HEK293T (cell line): ENCODE results near the gene SARS1.

Experiments
- CTCF ChIA-PET: fragments of 350-600 bp; formaldehyde crosslinking; extraction: SDS; loops from one replicate; lab custom pipeline; 2021; ENCODE audit warnings: antibody characterized with exemption, inconsistent platforms; lab: Yijun Ruan, JAX
- POLR2A ChIA-PET: fragments of 350-600 bp; formaldehyde crosslinking; extraction: SDS; loops from one replicate; lab custom pipeline; 2020; ENCODE audit warnings: antibody characterized with exemption, inconsistent platforms; lab: Yijun Ruan, JAX
- DNase-seq: peaks from one replicate; pipeline ENCODE4 v3.0.0; 2012; ENCODE audit warnings: mixed read lengths; ENCODE audit errors: extremely low spot score
- ARNT ChIP-seq: fragments of 450-650 bp; IDR thresholded peaks from 2 replicates; pipeline ENCODE4 v1.6.1; 2017; ENCODE audit warnings: mild to moderate bottlenecking
- BHLHE40 ChIP-seq: fragments of 450-650 bp; IDR thresholded peaks from 2 replicates; pipeline ENCODE4 v1.6.1; 2016; ENCODE audit warnings: mild to moderate bottlenecking, moderate library complexity, borderline replicate concordance
- CTBP1 ChIP-seq: fragments of 450-650 bp; IDR thresholded peaks from 2 replicates; pipeline ENCODE4 v1.6.1; 2016; ENCODE audit warnings: borderline replicate concordance
- ELF4 ChIP-seq: fragments of 450-650 bp; IDR thresholded peaks from 2 replicates; pipeline ENCODE4 v1.6.1; 2017; ENCODE audit warnings: antibody characterized with exemption
- FOXA1 ChIP-seq: fragments of 450-650 bp; IDR thresholded peaks from 2 replicates; pipeline ENCODE4 v1.6.1; 2016; ENCODE audit warnings: mild to moderate bottlenecking
- FOXK2 ChIP-seq: fragments of 450-650 bp; IDR thresholded peaks from 2 replicates; pipeline ENCODE4 v1.6.1; 2016; ENCODE audit warnings: mild to moderate bottlenecking
- FOXM1 ChIP-seq: fragments of 450-650 bp; IDR thresholded peaks from 2 replicates; pipeline ENCODE4 v1.6.1; 2017; ENCODE audit warnings: mild to moderate bottlenecking, borderline replicate concordance
- HDGF ChIP-seq: fragments of 450-650 bp; IDR thresholded peaks from 2 replicates; pipeline ENCODE4 v1.6.1; 2017; ENCODE audit warnings: antibody characterized with exemption, borderline replicate concordance
- L3MBTL2 ChIP-seq: fragments of 450-650 bp; conservative IDR thresholded peaks from 2 replicates; pipeline ENCODE4 v1.6.1; 2016; ENCODE audit warnings: mild to moderate bottlenecking
- LEF1 ChIP-seq: fragments of 450-650 bp; IDR thresholded peaks from 2 replicates; pipeline ENCODE4 v1.6.1; 2017; ENCODE audit warnings: mild to moderate bottlenecking, borderline replicate concordance
- NFRKB ChIP-seq: fragments of 450-650 bp; IDR thresholded peaks from 2 replicates; pipeline ENCODE4 v1.6.1; 2016; ENCODE audit warnings: mild to moderate bottlenecking, moderate library complexity
- SP1 ChIP-seq: fragments of 450-650 bp; IDR thresholded peaks from 2 replicates; pipeline ENCODE4 v1.6.1; 2017
- SUZ12 ChIP-seq: fragments of 450-650 bp; IDR thresholded peaks from 2 replicates; pipeline ENCODE4 v1.6.1; 2016; ENCODE audit warnings: mild to moderate bottlenecking
- TARDBP ChIP-seq: fragments of 450-650 bp; IDR thresholded peaks from 2 replicates; pipeline ENCODE4 v1.6.1; 2016
- ZNF384 ChIP-seq: fragments of 450-650 bp; IDR thresholded peaks from 2 replicates; pipeline ENCODE4 v1.6.1; 2016
- TF ChIP-seq, protein P1 (sequence below): fragments of 450-650 bp; IDR thresholded peaks from 2 replicates; pipeline ENCODE4 v1.6.1; 2016

Gene SARS1

DNA sequence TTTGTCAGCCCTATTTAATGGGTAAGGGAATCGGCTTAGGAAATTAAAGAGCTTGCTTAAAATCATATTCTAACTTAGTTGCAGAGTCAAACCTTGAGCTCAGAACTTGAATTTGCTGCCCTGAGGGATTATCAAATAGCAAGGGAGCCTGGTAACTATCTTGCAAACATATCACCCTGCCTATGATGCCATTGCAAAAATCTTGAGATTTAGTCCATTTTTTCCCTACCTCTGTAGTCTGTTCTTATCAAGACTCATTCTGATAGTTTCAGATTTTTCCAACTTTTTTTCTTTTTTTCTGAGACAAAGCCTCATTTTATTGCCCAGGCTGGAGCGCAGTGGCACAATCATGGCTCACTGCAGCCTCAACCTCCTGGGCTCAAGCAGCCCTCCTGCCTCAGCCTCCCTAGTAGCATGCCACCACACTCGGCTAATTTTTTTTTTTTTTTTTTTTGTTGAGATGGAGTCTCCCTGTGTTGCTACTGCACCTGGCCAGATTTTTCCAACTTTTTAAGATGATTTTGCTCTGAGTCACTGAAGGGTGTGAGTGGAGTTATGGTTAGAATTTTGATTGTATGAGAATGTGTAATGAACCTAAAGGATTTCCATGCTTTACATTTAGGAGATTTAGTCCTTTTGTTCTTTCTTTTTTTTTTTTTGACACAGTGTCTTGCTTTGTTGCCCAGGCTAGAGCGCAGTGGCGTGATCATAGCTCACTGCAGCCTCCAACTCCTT is 12.2 kb downstream of the SARS1 start:
- ChIA-PET CTCF (interaction anchor here (0.7 to 3.3 kb wide), 3 partner anchors 13 to 70 kb away, joined by 3 to 23 read pairs (median 5); no protein-coding TSS in a partner anchor), POLR2A (interaction anchor here (3.5 kb wide), 1 partner anchor 12 kb away, joined by 29 read pairs; the partner anchor contains the start of gene SARS1)
- no peak for DNase-seq
- no peak for TF ChIP-seq SUZ12
- no peak for TF ChIP-seq LEF1
- TF ChIP-seq FOXM1: no peak
- no peak for TF ChIP-seq BHLHE40
- no peak for TF ChIP-seq FOXK2
- TF ChIP-seq CTBP1: no peak
- no peak for TF ChIP-seq NFRKB
- TF ChIP-seq ZNF384: no peak
- TF ChIP-seq HDGF: no peak
- TF ChIP-seq ELF4: no peak
- no peak for TF ChIP-seq SP1
- TF ChIP-seq, protein P1, sequence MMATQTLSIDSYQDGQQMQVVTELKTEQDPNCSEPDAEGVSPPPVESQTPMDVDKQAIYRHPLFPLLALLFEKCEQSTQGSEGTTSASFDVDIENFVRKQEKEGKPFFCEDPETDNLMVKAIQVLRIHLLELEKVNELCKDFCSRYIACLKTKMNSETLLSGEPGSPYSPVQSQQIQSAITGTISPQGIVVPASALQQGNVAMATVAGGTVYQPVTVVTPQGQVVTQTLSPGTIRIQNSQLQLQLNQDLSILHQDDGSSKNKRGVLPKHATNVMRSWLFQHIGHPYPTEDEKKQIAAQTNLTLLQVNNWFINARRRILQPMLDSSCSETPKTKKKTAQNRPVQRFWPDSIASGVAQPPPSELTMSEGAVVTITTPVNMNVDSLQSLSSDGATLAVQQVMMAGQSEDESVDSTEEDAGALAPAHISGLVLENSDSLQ: no peak
- no peak for TF ChIP-seq ARNT
- no peak for TF ChIP-seq TARDBP
- TF ChIP-seq L3MBTL2: no peak
- no peak for TF ChIP-seq FOXA1

DNA sequence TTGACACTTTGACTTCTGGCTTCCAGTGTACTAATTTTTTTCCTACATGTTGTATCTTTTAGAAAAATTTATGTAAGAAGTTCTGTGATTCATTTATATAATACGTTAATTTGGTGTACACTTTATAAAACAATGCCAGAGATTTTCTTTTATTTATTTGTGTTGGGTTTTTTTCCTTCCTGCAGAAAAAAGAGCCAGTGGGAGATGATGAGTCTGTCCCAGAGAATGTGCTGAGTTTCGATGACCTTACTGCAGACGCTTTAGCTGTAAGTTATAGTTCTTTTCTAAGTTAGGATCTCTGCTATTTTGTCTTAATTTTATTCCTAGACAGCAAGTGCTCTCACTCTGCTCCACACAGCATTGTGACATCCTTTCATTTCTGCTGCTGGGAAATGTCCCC is 14.4 kb downstream of the SARS1 start:
- TF ChIP-seq ELF4: no peak
- POLR2A ChIA-PET: no interaction called here

DNA sequence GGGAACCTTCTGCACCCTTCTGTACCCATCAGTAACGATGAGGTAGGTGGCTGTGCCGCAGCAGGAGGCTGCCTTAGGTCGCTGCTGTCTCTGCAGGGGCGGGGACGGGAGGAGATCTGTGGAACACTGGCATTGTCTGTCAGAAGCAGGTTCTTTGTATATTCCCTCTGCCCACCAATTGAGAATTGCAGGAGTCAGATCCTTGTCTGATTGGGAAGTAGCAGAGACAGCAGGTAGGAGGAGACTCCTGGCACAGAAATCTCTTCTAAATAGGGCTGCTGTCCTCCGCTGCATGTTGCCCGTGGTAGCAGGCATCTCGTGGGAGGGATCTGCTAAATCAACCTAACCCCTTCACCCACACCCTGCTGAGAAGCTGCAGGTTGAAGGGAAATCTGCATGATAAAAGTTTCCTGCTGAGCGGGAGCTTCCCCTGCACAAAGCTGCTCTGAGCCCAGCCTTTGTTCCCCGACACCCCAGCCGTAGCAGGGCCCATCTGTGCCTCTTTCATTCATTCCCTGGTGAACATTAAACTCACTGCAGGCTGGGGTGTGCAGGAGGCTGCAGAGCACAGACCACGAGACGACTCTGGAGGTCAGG is 15.9 kb downstream of the SARS1 start:
- ChIA-PET CTCF (no interaction called here), POLR2A (no interaction called here)
- no peak for DNase-seq
- TF ChIP-seq SUZ12 (no peak), FOXM1 (no peak), HDGF (no peak), TARDBP (no peak), ELF4 (no peak), CTBP1 (no peak), FOXA1 (no peak), BHLHE40 (no peak), ZNF384 (no peak), FOXK2 (no peak)

More for the DNA sequence above, 14.4 kb downstream of the SARS1 start:
- CTCF ChIA-PET: interaction anchor here (0.6 kb wide), 1 partner anchor 174 kb away, joined by 4 read pairs; no protein-coding TSS in a partner anchor
- no peak for DNase-seq

DNA sequence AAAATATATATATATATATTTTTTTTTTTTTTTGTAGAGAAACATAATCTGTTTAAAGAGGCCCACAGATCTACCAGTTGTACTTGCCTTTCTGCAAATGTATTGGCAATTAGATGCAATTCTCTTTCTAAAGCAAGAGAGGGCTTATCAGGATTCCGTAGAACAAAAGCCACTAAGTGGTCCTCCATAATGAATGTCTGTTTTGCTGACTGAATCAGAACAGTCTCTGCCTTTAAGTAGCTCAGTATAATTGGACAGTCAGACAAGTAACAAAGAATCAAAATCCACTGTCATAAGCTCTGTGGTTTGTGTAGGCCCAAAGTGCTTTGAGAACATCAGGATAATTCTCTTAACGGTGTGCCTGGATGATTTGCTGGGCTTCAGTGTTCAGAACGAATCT is 17.3 kb downstream of the SARS1 start:
- DNase-seq: no peak
- TF ChIP-seq FOXA1 (no peak), ZNF384 (no peak), SUZ12 (no peak), CTBP1 (no peak), SP1 (no peak), TARDBP (no peak), FOXK2 (no peak), HDGF (no peak), L3MBTL2 (no peak)
- TF ChIP-seq, protein P1: no peak
- CTCF ChIA-PET: interaction anchor here (1.2 kb wide), 1 partner anchor 9 kb away, joined by 4 read pairs; no protein-coding TSS in a partner anchor
- POLR2A ChIA-PET: interaction anchor here (0.8 to 1.7 kb wide), 3 partner anchors 9 to 52 kb away, joined by 3 to 6 read pairs (median 4); partner anchors contain the start of genes PSRC1 and SARS1

DNA sequence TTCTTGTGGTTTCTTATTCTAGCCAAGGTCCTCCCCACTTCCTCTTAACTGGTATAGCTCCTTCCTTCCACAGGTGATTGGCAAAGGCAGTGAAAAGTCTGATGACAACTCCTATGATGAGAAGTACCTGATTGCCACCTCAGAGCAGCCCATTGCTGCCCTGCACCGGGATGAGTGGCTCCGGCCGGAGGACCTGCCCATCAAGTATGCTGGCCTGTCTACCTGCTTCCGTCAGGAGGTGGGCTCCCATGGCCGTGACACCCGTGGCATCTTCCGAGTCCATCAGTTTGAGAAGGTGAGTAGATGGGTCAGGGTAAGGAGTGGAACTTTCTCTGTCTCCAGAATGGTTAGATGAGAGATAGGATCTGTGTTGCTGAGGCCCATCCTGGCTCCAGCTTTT is 21.4 kb downstream of the SARS1 start:
- POLR2A ChIA-PET: no interaction called here
- DNase-seq: no peak
- TF ChIP-seq SUZ12 (no peak), FOXA1 (no peak)
- CTCF ChIA-PET: interaction anchor here (0.6 kb wide), 1 partner anchor 17 kb away, joined by 3 read pairs; no protein-coding TSS in a partner anchor

DNA sequence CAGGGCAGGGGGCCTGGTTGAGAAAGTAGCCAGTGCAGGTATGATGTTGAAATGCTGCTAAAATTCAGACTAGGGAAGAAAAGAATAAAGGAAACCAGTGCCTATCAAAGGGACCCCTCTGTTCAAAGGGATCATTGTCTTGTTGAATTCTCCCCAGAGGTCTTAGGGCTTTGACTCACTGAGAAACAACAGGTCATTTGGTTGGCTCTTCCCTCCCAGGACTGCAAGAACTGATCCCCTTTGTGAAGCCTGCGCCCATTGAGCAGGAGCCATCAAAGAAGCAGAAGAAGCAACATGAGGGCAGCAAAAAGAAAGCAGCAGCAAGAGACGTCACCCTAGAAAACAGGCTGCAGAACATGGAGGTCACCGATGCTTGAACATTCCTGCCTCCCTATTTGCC is 23.8 kb downstream of the SARS1 start:
- CTCF ChIA-PET: interaction anchor here (0.6 to 3.1 kb wide), 3 partner anchors 10 to 770 kb away, joined by 3 to 23 read pairs (median 9); no protein-coding TSS in a partner anchor
- DNase-seq: no peak
- POLR2A ChIA-PET: interaction anchor here (3.2 to 3.7 kb wide), 2 partner anchors 11 to 23 kb away, joined by 28 to 34 read pairs; partner anchors contain the start of genes CELSR2 and SARS1

More for the DNA sequence above, 23.8 kb downstream of the SARS1 start:
- TF ChIP-seq FOXM1: no peak
- TF ChIP-seq, protein P1: no peak
- TF ChIP-seq TARDBP: no peak
- TF ChIP-seq FOXA1: no peak
- no peak for TF ChIP-seq NFRKB
- no peak for TF ChIP-seq HDGF
- no peak for TF ChIP-seq SP1
- no peak for TF ChIP-seq BHLHE40
- TF ChIP-seq ZNF384: no peak
- no peak for TF ChIP-seq FOXK2
- TF ChIP-seq ELF4: no peak
- TF ChIP-seq CTBP1: no peak
- no peak for TF ChIP-seq LEF1
- no peak for TF ChIP-seq ARNT
- no peak for TF ChIP-seq L3MBTL2
- no peak for TF ChIP-seq SUZ12
